ENCODE results near the gene PRKCH. TPM values are rescaled to one million over a fixed set of nuclear protein-coding genes. Genes with fewer than 3 reads are reported as not detected.
A peak's percentile ranks its signal among the peaks of the same experiment; 100 is the strongest.

PRKCH gene
- total and polyA plus RNA-seq, 9 of the 15 experiments (the other 6 are each of a cell fraction or from before 2014, with no cell fraction given) = 0.61 to 4.4 (median 4.0) TPM

DNA sequence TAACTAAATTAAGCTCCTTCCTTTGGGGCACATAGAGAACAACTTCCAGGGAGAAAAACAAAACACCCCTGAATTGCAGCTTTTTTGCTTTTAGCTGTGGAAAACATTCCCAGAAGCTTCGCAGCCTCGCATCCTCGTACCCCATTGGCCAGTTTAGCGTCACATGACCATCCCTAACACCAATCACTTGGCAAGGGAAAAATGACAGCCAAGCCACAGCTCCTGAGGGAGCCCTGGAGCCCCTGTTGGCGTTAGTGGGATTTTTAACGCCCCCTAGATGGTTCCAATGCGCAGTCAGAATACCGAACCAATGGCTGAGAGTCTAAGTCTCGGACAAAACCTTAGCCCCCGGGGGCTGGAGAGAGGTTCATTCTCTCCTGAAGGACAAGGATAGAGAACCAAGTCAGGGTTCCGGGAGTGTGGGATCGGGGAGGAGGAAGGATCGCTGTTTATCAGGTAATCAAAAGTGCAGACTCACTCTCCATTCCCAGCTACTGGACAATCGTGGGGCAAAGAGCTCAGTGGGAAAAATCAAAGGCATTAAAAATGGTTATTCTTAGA, 238.3 kb downstream of the PRKCH start (continued):
- TF ChIP-seq PHF8 (IDR thresholded peaks at IDR 0.05; ENCODE audit: borderline replicate concordance, low read length) = peak; percentile 26; the same call in 1 of the 2 replicates
- TF ChIP-seq TOE1 (IDR thresholded peaks at IDR 0.05; ENCODE audit: borderline replicate concordance) = peak; percentile 94
- no peak for TF ChIP-seq TOE1 (CRISPR knock-in tag; IDR thresholded peaks at IDR 0.05; ENCODE audit: borderline replicate concordance, low read depth)
- TF ChIP-seq JUND (IDR thresholded peaks at IDR 0.05; ENCODE audit: borderline replicate concordance, low read depth, low read length) = 0 out of 2 replicates have a peak, but pooled peaks have one; percentile 12
- no peak for TF ChIP-seq JUND (tag; IDR thresholded peaks at IDR 0.05; ENCODE audit: borderline replicate concordance, low read depth, low read length)
- TF ChIP-seq TCF3 (CRISPR knock-in tag; IDR thresholded peaks at IDR 0.05) = no peak
- peak; percentile 77 for TF ChIP-seq NFYB (IDR thresholded peaks at IDR 0.05; ENCODE audit: extremely low read depth, insufficient read length)
- TF ChIP-seq ZSCAN32 (CRISPR knock-in tag; IDR thresholded peaks at IDR 0.05) = no peak
- TF ChIP-seq PTTG1 (tag; IDR thresholded peaks at IDR 0.05; ENCODE audit: low read depth) = 0 out of 2 replicates have a peak, but pooled peaks have one; percentile 16
- TF ChIP-seq CXXC5 (CRISPR knock-in tag; IDR thresholded peaks at IDR 0.05) = peak; percentile 37; the same call in 1 of the 2 replicates
- no peak for TF ChIP-seq TCF7 (IDR thresholded peaks at IDR 0.05; ENCODE audit: borderline replicate concordance)
- no peak for TF ChIP-seq PRMT5 (CRISPR knock-in tag; IDR thresholded peaks at IDR 0.05)
- TF ChIP-seq RAD21 (CRISPR knock-in tag; conservative IDR thresholded peaks at IDR 0.05 in 1 of 2, IDR thresholded peaks at IDR 0.05 in 1 of 2) = peak in 1 of 2 experiments; percentile 19; a peak in 1 of 4 replicates
- peak; percentile 24 to 40; a peak in 1 of 4 replicates for TF ChIP-seq MAZ (CRISPR knock-in tag; conservative IDR thresholded peaks at IDR 0.05 in 1 of 2, IDR thresholded peaks at IDR 0.05 in 1 of 2)
- no peak for TF ChIP-seq TBP (optimal IDR thresholded peaks at IDR 0.05; ENCODE audit: low read depth, low read length)
- TF ChIP-seq, protein P1, sequence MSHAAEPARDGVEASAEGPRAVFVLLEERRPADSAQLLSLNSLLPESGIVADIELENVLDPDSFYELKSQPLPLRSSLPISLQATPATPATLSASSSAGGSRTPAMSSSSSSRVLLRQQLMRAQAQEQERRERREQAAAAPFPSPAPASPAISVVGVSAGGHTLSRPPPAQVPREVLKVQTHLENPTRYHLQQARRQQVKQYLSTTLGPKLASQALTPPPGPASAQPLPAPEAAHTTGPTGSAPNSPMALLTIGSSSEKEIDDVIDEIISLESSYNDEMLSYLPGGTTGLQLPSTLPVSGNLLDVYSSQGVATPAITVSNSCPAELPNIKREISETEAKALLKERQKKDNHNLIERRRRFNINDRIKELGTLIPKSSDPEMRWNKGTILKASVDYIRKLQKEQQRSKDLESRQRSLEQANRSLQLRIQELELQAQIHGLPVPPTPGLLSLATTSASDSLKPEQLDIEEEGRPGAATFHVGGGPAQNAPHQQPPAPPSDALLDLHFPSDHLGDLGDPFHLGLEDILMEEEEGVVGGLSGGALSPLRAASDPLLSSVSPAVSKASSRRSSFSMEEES (CRISPR knock-in tag; IDR thresholded peaks at IDR 0.05) = peak; percentile 95
- TF ChIP-seq, protein P2, sequence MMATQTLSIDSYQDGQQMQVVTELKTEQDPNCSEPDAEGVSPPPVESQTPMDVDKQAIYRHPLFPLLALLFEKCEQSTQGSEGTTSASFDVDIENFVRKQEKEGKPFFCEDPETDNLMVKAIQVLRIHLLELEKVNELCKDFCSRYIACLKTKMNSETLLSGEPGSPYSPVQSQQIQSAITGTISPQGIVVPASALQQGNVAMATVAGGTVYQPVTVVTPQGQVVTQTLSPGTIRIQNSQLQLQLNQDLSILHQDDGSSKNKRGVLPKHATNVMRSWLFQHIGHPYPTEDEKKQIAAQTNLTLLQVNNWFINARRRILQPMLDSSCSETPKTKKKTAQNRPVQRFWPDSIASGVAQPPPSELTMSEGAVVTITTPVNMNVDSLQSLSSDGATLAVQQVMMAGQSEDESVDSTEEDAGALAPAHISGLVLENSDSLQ (IDR thresholded peaks at IDR 0.05) = peak; percentile 64
- TF ChIP-seq EHMT2 (IDR thresholded peaks at IDR 0.05) = 0 out of 2 replicates have a peak, but pooled peaks have one; percentile 15
- TF ChIP-seq CTCFL (IDR thresholded peaks at IDR 0.05; ENCODE audit: borderline replicate concordance, insufficient read depth, low read depth, low read length, poor library complexity, severe bottlenecking) = peak; percentile 69
- peak; percentile 35; the same call in 1 of the 2 replicates for TF ChIP-seq ELF1 (tag; IDR thresholded peaks at IDR 0.05)
- no peak for TF ChIP-seq PCBP1 (IDR thresholded peaks at IDR 0.05; ENCODE audit: low read depth, low read length, poor library complexity, severe bottlenecking)
- TF ChIP-seq C11orf30 (IDR thresholded peaks at IDR 0.05; ENCODE audit: low read depth) = peak; percentile 72
- no peak for TF ChIP-seq SNRNP70 (optimal IDR thresholded peaks at IDR 0.05; ENCODE audit: low read depth, low read length)
